C4-2B (cell line): Measurements from ENCODE around the gene ADCY2.

Experiments used
- ZFX ChIP-seq: fragments of 450-650 bp; IDR thresholded peaks from 2 replicates; pipeline ENCODE4 v1.6.1; 2017
- TF ChIP-seq, protein P1 (sequence below): fragments of 450-650 bp; conservative IDR thresholded peaks from 2 replicates; pipeline ENCODE4 v1.5.1; 2017; ENCODE audit warnings: mild to moderate bottlenecking

GRCh38 chr5:7837403-7837802, 441.5 kb downstream of the ADCY2 start:
- TF ChIP-seq, protein P1, sequence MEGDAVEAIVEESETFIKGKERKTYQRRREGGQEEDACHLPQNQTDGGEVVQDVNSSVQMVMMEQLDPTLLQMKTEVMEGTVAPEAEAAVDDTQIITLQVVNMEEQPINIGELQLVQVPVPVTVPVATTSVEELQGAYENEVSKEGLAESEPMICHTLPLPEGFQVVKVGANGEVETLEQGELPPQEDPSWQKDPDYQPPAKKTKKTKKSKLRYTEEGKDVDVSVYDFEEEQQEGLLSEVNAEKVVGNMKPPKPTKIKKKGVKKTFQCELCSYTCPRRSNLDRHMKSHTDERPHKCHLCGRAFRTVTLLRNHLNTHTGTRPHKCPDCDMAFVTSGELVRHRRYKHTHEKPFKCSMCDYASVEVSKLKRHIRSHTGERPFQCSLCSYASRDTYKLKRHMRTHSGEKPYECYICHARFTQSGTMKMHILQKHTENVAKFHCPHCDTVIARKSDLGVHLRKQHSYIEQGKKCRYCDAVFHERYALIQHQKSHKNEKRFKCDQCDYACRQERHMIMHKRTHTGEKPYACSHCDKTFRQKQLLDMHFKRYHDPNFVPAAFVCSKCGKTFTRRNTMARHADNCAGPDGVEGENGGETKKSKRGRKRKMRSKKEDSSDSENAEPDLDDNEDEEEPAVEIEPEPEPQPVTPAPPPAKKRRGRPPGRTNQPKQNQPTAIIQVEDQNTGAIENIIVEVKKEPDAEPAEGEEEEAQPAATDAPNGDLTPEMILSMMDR: no peak
- TF ChIP-seq ZFX: no peak
